ENCODE data around the gene SRCIN1. TPM values are rescaled to one million over a fixed set of nuclear protein-coding genes. Genes with fewer than 3 reads are reported as not detected.

Gene SRCIN1, protein sequence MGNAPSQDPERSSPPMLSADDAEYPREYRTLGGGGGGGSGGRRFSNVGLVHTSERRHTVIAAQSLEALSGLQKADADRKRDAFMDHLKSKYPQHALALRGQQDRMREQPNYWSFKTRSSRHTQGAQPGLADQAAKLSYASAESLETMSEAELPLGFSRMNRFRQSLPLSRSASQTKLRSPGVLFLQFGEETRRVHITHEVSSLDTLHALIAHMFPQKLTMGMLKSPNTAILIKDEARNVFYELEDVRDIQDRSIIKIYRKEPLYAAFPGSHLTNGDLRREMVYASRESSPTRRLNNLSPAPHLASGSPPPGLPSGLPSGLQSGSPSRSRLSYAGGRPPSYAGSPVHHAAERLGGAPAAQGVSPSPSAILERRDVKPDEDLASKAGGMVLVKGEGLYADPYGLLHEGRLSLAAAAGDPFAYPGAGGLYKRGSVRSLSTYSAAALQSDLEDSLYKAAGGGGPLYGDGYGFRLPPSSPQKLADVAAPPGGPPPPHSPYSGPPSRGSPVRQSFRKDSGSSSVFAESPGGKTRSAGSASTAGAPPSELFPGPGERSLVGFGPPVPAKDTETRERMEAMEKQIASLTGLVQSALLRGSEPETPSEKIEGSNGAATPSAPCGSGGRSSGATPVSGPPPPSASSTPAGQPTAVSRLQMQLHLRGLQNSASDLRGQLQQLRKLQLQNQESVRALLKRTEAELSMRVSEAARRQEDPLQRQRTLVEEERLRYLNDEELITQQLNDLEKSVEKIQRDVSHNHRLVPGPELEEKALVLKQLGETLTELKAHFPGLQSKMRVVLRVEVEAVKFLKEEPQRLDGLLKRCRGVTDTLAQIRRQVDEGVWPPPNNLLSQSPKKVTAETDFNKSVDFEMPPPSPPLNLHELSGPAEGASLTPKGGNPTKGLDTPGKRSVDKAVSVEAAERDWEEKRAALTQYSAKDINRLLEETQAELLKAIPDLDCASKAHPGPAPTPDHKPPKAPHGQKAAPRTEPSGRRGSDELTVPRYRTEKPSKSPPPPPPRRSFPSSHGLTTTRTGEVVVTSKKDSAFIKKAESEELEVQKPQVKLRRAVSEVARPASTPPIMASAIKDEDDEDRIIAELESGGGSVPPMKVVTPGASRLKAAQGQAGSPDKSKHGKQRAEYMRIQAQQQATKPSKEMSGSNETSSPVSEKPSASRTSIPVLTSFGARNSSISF
- total RNA-seq = 0.05 TPM in 1 of 2 replicates, not detected in the other

GRCh38 chr17:38605841-38606645, at the start of gene SRCIN1:
SRCIN1 (minus strand) TSS chr17:38605952; CDS start chr17:38605705, 247 bp downstream.

Other genes starting within 250 kb of the SRCIN1 start
- gene ARHGAP23, start 177.5 kb downstream of the SRCIN1 start, total RNA-seq = 25.8 and 86.8 TPM in 2 replicates
- 0.89 and 1.3 TPM in 2 replicates for gene EPOP, start 69.0 kb upstream of the SRCIN1 start, total RNA-seq
- gene MLLT6, start 99.3 kb upstream of the SRCIN1 start, total RNA-seq = 20.2 and 32.9 TPM in 2 replicates
- gene CISD3, start 124.4 kb upstream of the SRCIN1 start, total RNA-seq = 2.1 and 2.9 TPM in 2 replicates
- gene PCGF2, start 142.4 kb upstream of the SRCIN1 start, total RNA-seq = 3.9 and 6.9 TPM in 2 replicates
- 101 and 237 TPM in 2 replicates for gene PSMB3, start 146.8 kb upstream of the SRCIN1 start, total RNA-seq
- gene PIP4K2B, start 193.6 kb upstream of the SRCIN1 start, total RNA-seq = 59.4 and 87.8 TPM in 2 replicates
- 7.4 and 7.9 TPM in 2 replicates for gene CWC25, start 219.4 kb upstream of the SRCIN1 start, total RNA-seq
- 701 and 1,439 TPM in 2 replicates for gene RPL23, start 247.8 kb upstream of the SRCIN1 start, total RNA-seq

Data from smooth muscle cell of the umbilical artery (primary cell).